ENCODE data around the gene CABCOCO1.

Gene CABCOCO1

DNA sequence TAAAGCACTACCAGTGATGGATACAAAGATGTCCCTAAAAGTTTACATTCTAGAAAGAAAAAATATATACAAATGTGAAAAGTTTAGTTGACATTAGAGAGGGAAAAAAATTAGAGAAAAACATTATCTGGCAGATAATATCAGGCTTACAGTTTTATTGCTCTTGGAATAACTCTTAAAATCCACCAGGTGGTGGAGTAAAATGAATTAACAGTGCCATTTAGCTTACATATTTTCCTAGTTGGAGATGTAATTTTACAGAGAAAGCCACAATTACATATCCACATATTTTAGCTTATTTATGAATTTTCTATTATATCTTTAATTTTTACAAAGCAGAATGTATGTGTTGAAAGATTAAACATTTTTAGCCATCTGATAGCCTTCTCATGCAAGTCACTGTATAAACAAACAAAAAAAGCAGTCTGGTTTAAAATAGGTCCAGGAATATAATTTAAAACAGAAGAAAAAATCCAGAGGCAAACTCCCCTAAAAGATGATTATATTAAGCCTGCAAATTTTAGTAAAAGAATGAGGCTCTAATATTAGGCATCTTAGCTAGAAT is 6.5 kb downstream of the CABCOCO1 start:
- Histone ChIP-seq H3K27me3 (replicated peaks; ENCODE audit: control insufficient read depth, insufficient read depth, low read length) (no peaks in the 10 kb centered on the region), H3K36me3 (ENCODE audit: control insufficient read depth, insufficient read depth, low read length) (no peaks in the 10 kb centered on the region), H3K4me3 (replicated peaks; ENCODE audit: low read depth, low read length) (no peak overlapping the region)
- TF ChIP-seq, protein P1, sequence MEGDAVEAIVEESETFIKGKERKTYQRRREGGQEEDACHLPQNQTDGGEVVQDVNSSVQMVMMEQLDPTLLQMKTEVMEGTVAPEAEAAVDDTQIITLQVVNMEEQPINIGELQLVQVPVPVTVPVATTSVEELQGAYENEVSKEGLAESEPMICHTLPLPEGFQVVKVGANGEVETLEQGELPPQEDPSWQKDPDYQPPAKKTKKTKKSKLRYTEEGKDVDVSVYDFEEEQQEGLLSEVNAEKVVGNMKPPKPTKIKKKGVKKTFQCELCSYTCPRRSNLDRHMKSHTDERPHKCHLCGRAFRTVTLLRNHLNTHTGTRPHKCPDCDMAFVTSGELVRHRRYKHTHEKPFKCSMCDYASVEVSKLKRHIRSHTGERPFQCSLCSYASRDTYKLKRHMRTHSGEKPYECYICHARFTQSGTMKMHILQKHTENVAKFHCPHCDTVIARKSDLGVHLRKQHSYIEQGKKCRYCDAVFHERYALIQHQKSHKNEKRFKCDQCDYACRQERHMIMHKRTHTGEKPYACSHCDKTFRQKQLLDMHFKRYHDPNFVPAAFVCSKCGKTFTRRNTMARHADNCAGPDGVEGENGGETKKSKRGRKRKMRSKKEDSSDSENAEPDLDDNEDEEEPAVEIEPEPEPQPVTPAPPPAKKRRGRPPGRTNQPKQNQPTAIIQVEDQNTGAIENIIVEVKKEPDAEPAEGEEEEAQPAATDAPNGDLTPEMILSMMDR (IDR thresholded peaks at IDR 0.05; ENCODE audit: insufficient read depth, low read length, poor library complexity, severe bottlenecking), result no peak
- DNase-seq (ENCODE audit: extremely low read depth, insufficient read length), result no peak

DNA sequence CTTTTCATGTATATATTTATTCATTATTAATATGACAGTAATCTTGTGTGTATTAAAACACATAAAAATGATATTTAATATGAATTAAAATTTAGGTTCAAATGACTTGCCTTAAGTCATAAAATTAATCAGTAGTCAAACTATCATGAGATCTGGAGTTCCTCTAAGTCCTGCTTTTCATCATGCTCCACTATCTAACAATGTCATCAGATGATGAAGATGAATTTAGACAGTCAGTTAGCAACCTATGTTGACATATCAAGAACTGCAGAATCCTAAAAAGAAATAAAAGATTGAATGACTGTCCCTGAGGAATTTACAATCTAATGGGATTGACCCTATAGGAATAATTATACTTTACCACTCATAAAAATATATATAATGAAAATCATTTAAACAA is 7.1 kb downstream of the CABCOCO1 start:
- DNase-seq (ENCODE audit: extremely low read depth, insufficient read length), result no peak
- no peaks in the 10 kb centered on the region for H3K36me3 ChIP-seq (ENCODE audit: control insufficient read depth, insufficient read depth, low read length)
- TF ChIP-seq, protein P1 (IDR thresholded peaks at IDR 0.05; ENCODE audit: insufficient read depth, low read length, poor library complexity, severe bottlenecking), result no peak
- H3K27me3 ChIP-seq (replicated peaks; ENCODE audit: control insufficient read depth, insufficient read depth, low read length), result no peaks in the 10 kb centered on the region
- H3K4me3 ChIP-seq (replicated peaks; ENCODE audit: low read depth, low read length), result no peak overlapping the region

DNA sequence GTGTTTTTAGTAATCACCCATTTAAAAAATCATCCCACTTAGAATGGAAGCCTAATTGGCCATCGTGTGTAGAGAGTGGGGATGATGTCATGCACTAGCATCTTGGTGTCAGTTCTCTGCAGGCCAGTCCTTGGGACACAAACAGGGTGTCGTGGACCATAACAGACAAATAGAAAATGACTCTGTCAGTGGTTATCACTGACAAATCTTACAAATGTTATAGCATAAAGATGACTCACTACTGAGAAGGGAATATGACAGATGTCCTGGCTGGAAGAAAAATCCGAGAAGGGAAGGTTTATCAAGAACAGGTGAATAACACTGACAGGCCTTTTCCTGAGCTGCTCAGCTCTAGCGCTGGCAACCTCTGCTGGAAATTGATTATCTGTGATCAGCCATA is 10.6 kb downstream of the CABCOCO1 start:
- Histone ChIP-seq H3K36me3 (ENCODE audit: control insufficient read depth, insufficient read depth, low read length) (no peaks in the 10 kb centered on the region), H3K4me3 (replicated peaks; ENCODE audit: low read depth, low read length) (no peak overlapping the region), H3K27me3 (replicated peaks; ENCODE audit: control insufficient read depth, insufficient read depth, low read length) (no peaks in the 10 kb centered on the region)
- TF ChIP-seq, protein P1 (IDR thresholded peaks at IDR 0.05; ENCODE audit: insufficient read depth, low read length, poor library complexity, severe bottlenecking), result no peak
- DNase-seq (ENCODE audit: extremely low read depth, insufficient read length), result no peak

DNA sequence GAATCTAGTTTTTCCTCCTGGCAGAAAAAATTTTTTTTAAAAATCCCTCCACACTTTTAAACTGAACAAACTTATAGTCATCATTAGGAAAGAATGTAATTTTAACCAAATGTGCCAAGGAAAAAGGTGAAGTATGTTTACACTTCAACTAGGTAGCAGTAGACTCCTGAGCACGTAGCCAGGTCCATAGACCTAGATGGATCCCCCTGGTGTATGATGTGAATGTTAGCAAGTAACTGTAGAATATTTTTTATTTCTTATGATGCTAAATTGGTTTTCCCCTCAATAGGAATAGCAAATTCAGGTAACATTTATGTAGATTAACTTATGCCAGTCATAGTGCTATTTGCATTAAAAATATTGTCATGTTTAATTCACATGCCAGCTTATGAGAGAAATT is 19.6 kb downstream of the CABCOCO1 start:
- Histone ChIP-seq H3K36me3 (ENCODE audit: control insufficient read depth, insufficient read depth, low read length) (no peaks in the 10 kb centered on the region), H3K4me3 (replicated peaks; ENCODE audit: low read depth, low read length) (no peak overlapping the region), H3K27me3 (replicated peaks; ENCODE audit: control insufficient read depth, insufficient read depth, low read length) (no peaks in the 10 kb centered on the region)
- DNase-seq (ENCODE audit: extremely low read depth, insufficient read length), result no peak
- TF ChIP-seq, protein P1 (IDR thresholded peaks at IDR 0.05; ENCODE audit: insufficient read depth, low read length, poor library complexity, severe bottlenecking), result no peak

DNA sequence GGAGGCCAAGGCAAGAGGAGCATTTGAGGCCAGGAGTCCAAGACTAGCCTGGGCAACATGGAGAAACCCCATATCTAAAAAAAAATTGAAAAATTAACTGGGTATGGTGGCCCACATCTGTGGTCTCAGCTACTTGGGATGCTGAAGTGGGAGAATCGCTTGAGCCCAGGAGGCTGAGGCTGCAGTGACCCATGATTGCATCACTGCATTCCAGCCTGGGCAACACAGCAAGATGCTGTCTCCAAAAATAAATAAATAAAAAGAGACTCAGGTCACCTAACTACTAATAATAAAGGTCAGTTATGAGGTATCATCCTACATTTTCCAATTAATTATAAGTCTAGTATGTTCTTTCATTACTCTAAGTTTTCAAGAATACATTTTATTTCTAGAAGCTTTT is 20.6 kb downstream of the CABCOCO1 start:
- Histone ChIP-seq H3K27me3 (replicated peaks; ENCODE audit: control insufficient read depth, insufficient read depth, low read length) (no peaks in the 10 kb centered on the region), H3K4me3 (replicated peaks; ENCODE audit: low read depth, low read length) (no peak overlapping the region), H3K36me3 (ENCODE audit: control insufficient read depth, insufficient read depth, low read length) (no peaks in the 10 kb centered on the region)
- DNase-seq (ENCODE audit: extremely low read depth, insufficient read length), result no peak
- TF ChIP-seq, protein P1 (IDR thresholded peaks at IDR 0.05; ENCODE audit: insufficient read depth, low read length, poor library complexity, severe bottlenecking), result no peak

Measured in GM06990 (cell line).